Spleen (tissue), 11 donors: ENCODE results near the gene PRX. TPM values are rescaled to one million over a fixed set of nuclear protein-coding genes. Genes with fewer than 3 reads are reported as not detected.

ENCODE experiments used
- DNase-seq: peaks from one replicate; pipeline ENCODE4 v3.0.0-alpha.2; 2020
- H3K27ac ChIP-seq, 8 donors: fragments of 200-600 bp; sonication (generic) in 7 of 8; 1 replicate in 4 of 8; 2 replicates in 4 of 8; pipeline versions ENCODE4 v1.5.0 to v1.8.0; 2016 to 2021; ENCODE audit warnings: inconsistent platforms in 4 of 8, mild to moderate bottlenecking in 4 of 8, moderate library complexity in 1 of 8
- H3K27me3 ChIP-seq, 7 donors: fragments of 200-600 bp; sonication (generic) in 6 of 7; replicated peaks in 1 of 7; 1 replicate in 4 of 7; 2 replicates in 3 of 7; pipeline versions ENCODE4 v1.5.0 to v1.8.0; 2016 to 2021; ENCODE audit warnings: inconsistent platforms in 3 of 7, mild to moderate bottlenecking in 1 of 7
- H3K36me3 ChIP-seq, 6 donors: fragments of 200-600 bp; sonication (generic) in 5 of 6; 1 replicate in 4 of 6; 2 replicates in 2 of 6; pipeline versions ENCODE4 v1.5.0 to v1.8.0; 2016 to 2021; ENCODE audit warnings: inconsistent platforms in 2 of 6
- H3K4me1 ChIP-seq, 6 donors: fragments of 200-600 bp; sonication (generic) in 5 of 6; 1 replicate in 3 of 6; 2 replicates in 3 of 6; pipeline versions ENCODE4 v1.5.0 to v1.8.0; 2016 to 2021; ENCODE audit warnings: inconsistent platforms in 3 of 6
- H3K4me3 ChIP-seq, 8 donors: fragments of 200-600 bp; sonication (generic) in 7 of 8; 1 replicate in 4 of 8; 2 replicates in 4 of 8; pipeline versions ENCODE4 v1.5.0 to v1.8.0; 2016 to 2021; ENCODE audit warnings: inconsistent platforms in 4 of 8, mild to moderate bottlenecking in 4 of 8, moderate library complexity in 2 of 8
- H3K9me3 ChIP-seq, 8 donors: fragments of 200-600 bp; sonication (generic) in 7 of 8; 1 replicate in 4 of 8; 2 replicates in 4 of 8; pipeline versions ENCODE4 v1.5.0 to v1.8.0; 2016 to 2021; ENCODE audit warnings: inconsistent platforms in 4 of 8
- CTCF ChIP-seq, 11 experiments: fragments of 200-600 bp in 7 of 11; fragments of 450-650 bp in 4 of 11; sonication (generic) in 4 of 11; IDR thresholded peaks in 8 of 11; conservative IDR thresholded peaks in 3 of 11; 1 replicate in 7 of 11; 2 replicates in 4 of 11; pipeline versions ENCODE4 v1.4.0 to v1.8.0; 2016 to 2021; ENCODE audit warnings: antibody characterized with exemption in 11 of 11, inconsistent platforms in 4 of 11, mild to moderate bottlenecking in 1 of 11
- POLR2A ChIP-seq, 3 donors: fragments of 450-650 bp; IDR thresholded peaks; one replicate each; pipeline ENCODE4 v1.5.1; 2017; ENCODE audit warnings: antibody characterized with exemption in 3 of 3, mild to moderate bottlenecking in 1 of 3
- POLR2AphosphoS5 ChIP-seq, 3 donors: sonication (generic); formaldehyde crosslinking; IDR thresholded peaks; one replicate each; pipeline ENCODE4 v1.5.1; 2017; ENCODE audit warnings: antibody characterized with exemption in 3 of 3
- WGBS, 5 donors: extraction: QIAGEN DNeasy Blood & Tissue Kit in 3 of 5; methylation state at CpG; one replicate each; pipeline versions ENCODE4 v1.1.5 to v1.1.7; 2013 to 2018; 5-methylcytosine and 5-hydroxymethylcytosine counted together
- intact Hi-C: fragments of 100-400 bp; cut with DNase I; formaldehyde crosslinking; loops from one replicate; pipeline ENCODE4 v1.15.0; 2023; ENCODE audit warnings: low total_unique reads
- polyA plus RNA-seq, 3 donors: library from polyadenylated mRNA; stranded (reverse); fragments of 200-250 nt; gene quantifications; one replicate each; pipeline ENCODE4 v1.2.1, GENCODE V29; 2013
- total RNA-seq, 7 donors: library from RNA; depleted of rRNA in 3 of 7; stranded (reverse); fragments of >200 nt in 3 of 7; fragmentation: NEBNext Ultra II Directional in 4 of 7; extraction: Animal tissue kit (Norgen Biotek cat#: 25700) in 4 of 7; gene quantifications; one replicate each; pipeline versions ENCODE4 v1.1.0 to v1.2.1, GENCODE V29; 2016 to 2021
- donor health status: healthy with polysubstance abuse.
- donor health status: DM: no; HTN: no; CAD: no; lungs with moderate emphysema.
- donor health status: DM: no; HTN: no; CAD: no.
- donor health status: Bipolar disorder and iron deficiency.
- donor health status: healthy.
- donor health status: DM: no; HTN: no; CAD: no.
- donor health status: DM: yes; HTN: yes; CAD: no.

The PRX gene
- total and polyA plus RNA-seq, 10 donors: 0.50 to 3.4 (median 2.1) TPM

GRCh38 chr19:40450664-40451063 is 37.5 kb upstream of the PRX start:
- H3K27me3 ChIP-seq: no peaks in the 10 kb centered on the region
- peaks cover 0 to under 1% (median 0%) of the 10 kb centered on the region in 6 donors for H3K4me1 ChIP-seq
- H3K27ac ChIP-seq: no peak overlapping the region
- no peak for DNase-seq
- H3K36me3 ChIP-seq: peaks cover 0 to 87% (median 4%) of the 10 kb centered on the region in 6 donors
- TF ChIP-seq POLR2A (IDR thresholded peaks at IDR 0.05) (no peak), CTCF (IDR thresholded peaks at IDR 0.05 in 8 of 11, conservative IDR thresholded peaks at IDR 0.05 in 3 of 11) (no peak)
- 90 to 98% (median 95%) methylated on average over 4 of the region's 4 CpGs for WGBS, 5 donors
- no peaks in the 10 kb centered on the region for H3K9me3 ChIP-seq
- intact Hi-C loops: no loop called here
- no peak overlapping the region for H3K4me3 ChIP-seq

GRCh38 chr19:40449506-40449905 is 36.3 kb upstream of the PRX start:
- DNase-seq: no peak
- no peak overlapping the region for H3K4me3 ChIP-seq
- TF ChIP-seq POLR2AphosphoS5 (IDR thresholded peaks at IDR 0.05) (no peak), CTCF (IDR thresholded peaks at IDR 0.05 in 8 of 11, conservative IDR thresholded peaks at IDR 0.05 in 3 of 11) (no peak), POLR2A (IDR thresholded peaks at IDR 0.05) (no peak)
- WGBS, 5 donors: 87 to 98% (median 94%) methylated on average over 4 of the region's 4 CpGs
- H3K27ac ChIP-seq: no peak overlapping the region
- H3K36me3 ChIP-seq: peaks cover 0 to 76% (median 4%) of the 10 kb centered on the region in 6 donors
- no peaks in the 10 kb centered on the region for H3K27me3 ChIP-seq
- peaks cover 0 to 11% (median 7%) of the 10 kb centered on the region in 6 donors for H3K4me1 ChIP-seq
- intact Hi-C loops: loop anchor here (10.0 kb wide), 1 partner anchor 125 kb away; the partner anchor contains the start of gene SHKBP1
- no peaks in the 10 kb centered on the region for H3K9me3 ChIP-seq

GRCh38 chr19:40446263-40446784 is 33.1 kb upstream of the PRX start:
- H3K36me3 ChIP-seq: peaks cover 0 to 56% (median 13%) of the 10 kb centered on the region in 6 donors

More at GRCh38 chr19:40446263-40446784, 33.1 kb upstream of the PRX start:
- TF ChIP-seq CTCF (IDR thresholded peaks at IDR 0.05 in 8 of 11, conservative IDR thresholded peaks at IDR 0.05 in 3 of 11): no peak
- no peak for TF ChIP-seq POLR2A (IDR thresholded peaks at IDR 0.05)
- peak in 1 of 3 donors; percentile 10 for TF ChIP-seq POLR2AphosphoS5 (IDR thresholded peaks at IDR 0.05)
- Histone ChIP-seq H3K4me1 (peaks cover 15 to 28% (median 22%) of the 10 kb centered on the region in 6 donors), H3K27me3 (no peaks in the 10 kb centered on the region), H3K9me3 (no peaks in the 10 kb centered on the region), H3K4me3 (no peak overlapping the region), H3K27ac (peak overlapping the region in 1 of 8 donors; percentile 3)
- intact Hi-C loops: loop anchor here (10.0 kb wide), 1 partner anchor 128 kb away; the partner anchor contains the start of gene SHKBP1
- WGBS, 5 donors: 82 to 91% (median 88%) methylated on average over 8 of the region's 8 CpGs
- DNase-seq: no peak
